G401.6 (cell line): ENCODE measurements around the gene BRD4.

ENCODE experiments used
- FAIRE-seq: peaks from 2 replicates; lab custom pipeline; 2012; peaks lifted over from hg19 to GRCh38; lab: Jason Lieb, UNC

The BRD4 gene

GRCh38 chr19:15265214-15265849 lies 67.0 kb downstream of the BRD4 start:
- no peak for FAIRE-seq

- FAIRE-seq, result no peak
These were observed 67.5 kb downstream of the BRD4 start for GRCh38 chr19:15264933-15265206.

GRCh38 chr19:15264061-15264932 lies 68.0 kb downstream of the BRD4 start:
- FAIRE-seq, result no peak

GRCh38 chr19:15263361-15263985 lies 68.9 kb downstream of the BRD4 start:
- FAIRE-seq, result no peak

- no peak for FAIRE-seq
These were observed 70.3 kb downstream of the BRD4 start for GRCh38 chr19:15262011-15262410.

GRCh38 chr19:15260939-15261338 lies 71.4 kb downstream of the BRD4 start:
- FAIRE-seq, result no peak

- no peak for FAIRE-seq
These were observed 72.4 kb downstream of the BRD4 start for GRCh38 chr19:15259907-15260306.

- no peak for FAIRE-seq
These were observed 74.6 kb downstream of the BRD4 start for GRCh38 chr19:15257782-15258181.

GRCh38 chr19:15256708-15257331 lies 75.5 kb downstream of the BRD4 start:
- FAIRE-seq, result no peak

- no peak for FAIRE-seq
These were observed 76.9 kb downstream of the BRD4 start for GRCh38 chr19:15255359-15255990.

GRCh38 chr19:15254547-15254946 lies 77.8 kb downstream of the BRD4 start:
- FAIRE-seq, result no peak

GRCh38 chr19:15253513-15253912 lies 78.8 kb downstream of the BRD4 start:
- FAIRE-seq, result no peak

GRCh38 chr19:15253061-15253460 lies 79.3 kb downstream of the BRD4 start:
- no peak for FAIRE-seq

- FAIRE-seq, result no peak
These were observed 79.8 kb downstream of the BRD4 start for GRCh38 chr19:15252398-15253018.

- FAIRE-seq, result no peak
These were observed 80.5 kb downstream of the BRD4 start for GRCh38 chr19:15251749-15252397.

GRCh38 chr19:15251010-15251748 lies 81.2 kb downstream of the BRD4 start:
- FAIRE-seq, result no peak

- no peak for FAIRE-seq
These were observed 81.7 kb downstream of the BRD4 start for GRCh38 chr19:15250640-15250993.

GRCh38 chr19:15249972-15250639 lies 82.2 kb downstream of the BRD4 start:
- no peak for FAIRE-seq

GRCh38 chr19:15249528-15249874 lies 82.8 kb downstream of the BRD4 start:
- no peak for FAIRE-seq
